ENCODE data around the gene TNFAIP8L1.

The TNFAIP8L1 gene

DNA sequence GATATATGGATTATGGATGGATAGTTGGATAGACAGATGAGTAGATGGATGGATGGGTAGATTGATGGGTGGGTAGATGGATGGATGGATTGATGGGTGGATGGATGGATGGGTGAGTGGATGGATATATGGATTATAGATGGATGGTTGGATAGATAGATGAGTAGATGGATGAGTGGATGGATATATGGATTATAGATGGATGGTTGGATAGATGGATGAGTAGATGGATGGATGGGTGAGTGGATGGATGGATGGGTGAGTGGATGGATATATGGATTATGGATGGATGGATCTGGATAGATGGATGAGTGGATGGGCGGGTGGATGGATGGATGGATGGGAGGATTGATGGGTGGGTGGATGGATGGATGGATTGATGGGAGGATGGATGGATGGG is 36.4 kb upstream of the TNFAIP8L1 start:
- Histone ChIP-seq H3K27ac (ENCODE audit: low read depth, low read length, poor library complexity, severe bottlenecking) (no peak overlapping the region), H3K36me3 (ENCODE audit: insufficient read depth, low read length) (no peaks in the 10 kb centered on the region), H3K79me2 (ENCODE audit: insufficient read depth, low read length) (no peaks in the 10 kb centered on the region), H3K4me1 (ENCODE audit: insufficient read depth, low read length, severe bottlenecking) (peaks cover 12% of the 10 kb centered on the region), H3K9ac (ENCODE audit: low read length) (no peak overlapping the region), H3K9me3 (ENCODE audit: low read length) (no peaks in the 10 kb centered on the region), H3K9me2 (ENCODE audit: low read depth, low read length) (no peaks in the 10 kb centered on the region), H3F3A (ENCODE audit: insufficient read depth, low read length) (no peaks in the 10 kb centered on the region), H3K4me2 (ENCODE audit: low read length) (no peak overlapping the region), H4K20me1 (ENCODE audit: insufficient read depth, low read length) (no peaks in the 10 kb centered on the region), H3K4me3 (ENCODE audit: low read depth, low read length, poor library complexity, severe bottlenecking) (no peak overlapping the region), H2AFZ (ENCODE audit: low read length) (no peak overlapping the region), H3K27me3 (ENCODE audit: insufficient read depth, low read length) (peaks cover 8% of the 10 kb centered on the region; the same call in 1 of the 2 replicates)
- no peak for TF ChIP-seq CTCF (IDR thresholded peaks at IDR 0.05; ENCODE audit: low read length)
- TF ChIP-seq EZH2 (IDR thresholded peaks at IDR 0.05; ENCODE audit: borderline replicate concordance, low read length), result no peak

DNA sequence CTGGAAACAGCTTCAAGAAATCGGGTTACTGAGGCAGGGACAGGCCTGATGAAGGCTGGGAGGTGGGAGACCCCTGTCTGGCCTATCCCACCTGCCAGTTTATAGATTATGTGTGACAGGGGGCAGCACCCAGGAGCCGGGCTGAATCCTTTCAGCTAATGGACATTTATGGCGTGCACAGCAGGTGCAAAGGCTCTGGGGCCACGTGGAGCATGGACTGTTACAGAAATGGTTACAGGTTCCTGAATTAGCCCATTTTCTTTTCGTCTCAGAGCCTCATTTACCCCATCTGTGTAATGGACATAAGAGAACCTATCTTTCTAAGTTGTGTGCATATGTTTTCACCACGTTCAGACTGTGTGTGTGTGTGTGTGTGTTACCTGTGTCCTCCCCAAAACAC is 34.4 kb upstream of the TNFAIP8L1 start:
- no peaks in the 10 kb centered on the region for H3K9me2 ChIP-seq (ENCODE audit: low read depth, low read length)
- H3K4me2 ChIP-seq (ENCODE audit: low read length), result no peak overlapping the region
- no peaks in the 10 kb centered on the region for H3F3A ChIP-seq (ENCODE audit: insufficient read depth, low read length)
- no peak overlapping the region for H3K9ac ChIP-seq (ENCODE audit: low read length)
- H3K36me3 ChIP-seq (ENCODE audit: insufficient read depth, low read length), result no peaks in the 10 kb centered on the region
- peaks cover 8% of the 10 kb centered on the region; the same call in 1 of the 2 replicates for H3K27me3 ChIP-seq (ENCODE audit: insufficient read depth, low read length)
- no peak overlapping the region for H2AFZ ChIP-seq (ENCODE audit: low read length)
- H4K20me1 ChIP-seq (ENCODE audit: insufficient read depth, low read length), result no peaks in the 10 kb centered on the region
- TF ChIP-seq EZH2 (IDR thresholded peaks at IDR 0.05; ENCODE audit: borderline replicate concordance, low read length) (no peak), CTCF (IDR thresholded peaks at IDR 0.05; ENCODE audit: low read length) (no peak)
- no peak overlapping the region for H3K4me3 ChIP-seq (ENCODE audit: low read depth, low read length, poor library complexity, severe bottlenecking)
- H3K27ac ChIP-seq (ENCODE audit: low read depth, low read length, poor library complexity, severe bottlenecking), result no peak overlapping the region
- peaks cover 8% of the 10 kb centered on the region for H3K4me1 ChIP-seq (ENCODE audit: insufficient read depth, low read length, severe bottlenecking)
- no peaks in the 10 kb centered on the region for H3K79me2 ChIP-seq (ENCODE audit: insufficient read depth, low read length)
- H3K9me3 ChIP-seq (ENCODE audit: low read length), result no peaks in the 10 kb centered on the region

- no peaks in the 10 kb centered on the region for H3K36me3 ChIP-seq (ENCODE audit: insufficient read depth, low read length)
- no peak overlapping the region for H3K27ac ChIP-seq (ENCODE audit: low read depth, low read length, poor library complexity, severe bottlenecking)
- TF ChIP-seq EZH2 (IDR thresholded peaks at IDR 0.05; ENCODE audit: borderline replicate concordance, low read length) (no peak), CTCF (IDR thresholded peaks at IDR 0.05; ENCODE audit: low read length) (no peak)
- H3K4me3 ChIP-seq (ENCODE audit: low read depth, low read length, poor library complexity, severe bottlenecking), result no peak overlapping the region
- H3K4me1 ChIP-seq (ENCODE audit: insufficient read depth, low read length, severe bottlenecking), result peaks cover 12% of the 10 kb centered on the region
- H4K20me1 ChIP-seq (ENCODE audit: insufficient read depth, low read length), result no peaks in the 10 kb centered on the region
- H3K9me2 ChIP-seq (ENCODE audit: low read depth, low read length), result no peaks in the 10 kb centered on the region
- no peak overlapping the region for H3K9ac ChIP-seq (ENCODE audit: low read length)
- H3K9me3 ChIP-seq (ENCODE audit: low read length), result no peaks in the 10 kb centered on the region
- H3K27me3 ChIP-seq (ENCODE audit: insufficient read depth, low read length), result peaks cover 13% of the 10 kb centered on the region; the same call in 1 of the 2 replicates
- no peak overlapping the region for H3K4me2 ChIP-seq (ENCODE audit: low read length)
- no peak overlapping the region for H2AFZ ChIP-seq (ENCODE audit: low read length)
- H3K79me2 ChIP-seq (ENCODE audit: insufficient read depth, low read length), result no peaks in the 10 kb centered on the region
- no peaks in the 10 kb centered on the region for H3F3A ChIP-seq (ENCODE audit: insufficient read depth, low read length)
Measured at GRCh38 chr19:4606181-4606580, 33.1 kb upstream of the TNFAIP8L1 start.

Measured in OCI-LY1 (cell line).